ENCODE data around the gene GDF7. TPM values are rescaled to one million over a fixed set of nuclear protein-coding genes. Genes with fewer than 3 reads are reported as not detected.

GDF7 gene
- total and polyA plus RNA-seq, 4 donors: 0.89 to 7.2 (median 3.3) TPM

Other genes with a start within 250 kb of the GDF7 start
- 100 to 1,000 TPM in 1 of 2 donors, 10 to 100 TPM in 1; 82.6 to 634 TPM for gene RHOB, start 220.1 kb upstream of the GDF7 start, total RNA-seq
- 100 to 1,000 TPM; 114 to 207 TPM for gene RHOB, start 220.1 kb upstream of the GDF7 start, polyA plus RNA-seq
- 10 to 100 TPM in 1 of 2 donors, 1 to 10 TPM in 1; 7.7 to 14.1 TPM for gene HS1BP3, start 16.0 kb upstream of the GDF7 start, total RNA-seq
- gene HS1BP3, start 16.0 kb upstream of the GDF7 start, polyA plus RNA-seq: 10 to 100 TPM in 1 of 2 donors, 1 to 10 TPM in 1; 7.8 to 15.4 TPM
- 10 to 100 TPM; 10.4 to 17.7 TPM for gene LDAH, start 156.0 kb downstream of the GDF7 start, total RNA-seq
- gene LDAH, start 156.0 kb downstream of the GDF7 start, polyA plus RNA-seq: 1 to 10 TPM; 5.8 to 9.0 TPM